IPS-NIHi7 (cell line): Measurements from ENCODE around the gene MATR3.
A peak's percentile ranks its signal among the peaks of the same experiment; 100 is the strongest.
"Not testable (repeated sequence)": the region's sequence is repeated elsewhere in the genome, so short reads cannot be mapped to it uniquely, and the experiment has no call there.

Experiments used
- DNase-seq: peaks from one replicate; pipeline ENCODE4 v3.0.0; 2012; ENCODE audit warnings: mixed read lengths; ENCODE audit errors: extremely low spot score

The MATR3 gene, protein sequence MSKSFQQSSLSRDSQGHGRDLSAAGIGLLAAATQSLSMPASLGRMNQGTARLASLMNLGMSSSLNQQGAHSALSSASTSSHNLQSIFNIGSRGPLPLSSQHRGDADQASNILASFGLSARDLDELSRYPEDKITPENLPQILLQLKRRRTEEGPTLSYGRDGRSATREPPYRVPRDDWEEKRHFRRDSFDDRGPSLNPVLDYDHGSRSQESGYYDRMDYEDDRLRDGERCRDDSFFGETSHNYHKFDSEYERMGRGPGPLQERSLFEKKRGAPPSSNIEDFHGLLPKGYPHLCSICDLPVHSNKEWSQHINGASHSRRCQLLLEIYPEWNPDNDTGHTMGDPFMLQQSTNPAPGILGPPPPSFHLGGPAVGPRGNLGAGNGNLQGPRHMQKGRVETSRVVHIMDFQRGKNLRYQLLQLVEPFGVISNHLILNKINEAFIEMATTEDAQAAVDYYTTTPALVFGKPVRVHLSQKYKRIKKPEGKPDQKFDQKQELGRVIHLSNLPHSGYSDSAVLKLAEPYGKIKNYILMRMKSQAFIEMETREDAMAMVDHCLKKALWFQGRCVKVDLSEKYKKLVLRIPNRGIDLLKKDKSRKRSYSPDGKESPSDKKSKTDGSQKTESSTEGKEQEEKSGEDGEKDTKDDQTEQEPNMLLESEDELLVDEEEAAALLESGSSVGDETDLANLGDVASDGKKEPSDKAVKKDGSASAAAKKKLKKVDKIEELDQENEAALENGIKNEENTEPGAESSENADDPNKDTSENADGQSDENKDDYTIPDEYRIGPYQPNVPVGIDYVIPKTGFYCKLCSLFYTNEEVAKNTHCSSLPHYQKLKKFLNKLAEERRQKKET

DNA sequence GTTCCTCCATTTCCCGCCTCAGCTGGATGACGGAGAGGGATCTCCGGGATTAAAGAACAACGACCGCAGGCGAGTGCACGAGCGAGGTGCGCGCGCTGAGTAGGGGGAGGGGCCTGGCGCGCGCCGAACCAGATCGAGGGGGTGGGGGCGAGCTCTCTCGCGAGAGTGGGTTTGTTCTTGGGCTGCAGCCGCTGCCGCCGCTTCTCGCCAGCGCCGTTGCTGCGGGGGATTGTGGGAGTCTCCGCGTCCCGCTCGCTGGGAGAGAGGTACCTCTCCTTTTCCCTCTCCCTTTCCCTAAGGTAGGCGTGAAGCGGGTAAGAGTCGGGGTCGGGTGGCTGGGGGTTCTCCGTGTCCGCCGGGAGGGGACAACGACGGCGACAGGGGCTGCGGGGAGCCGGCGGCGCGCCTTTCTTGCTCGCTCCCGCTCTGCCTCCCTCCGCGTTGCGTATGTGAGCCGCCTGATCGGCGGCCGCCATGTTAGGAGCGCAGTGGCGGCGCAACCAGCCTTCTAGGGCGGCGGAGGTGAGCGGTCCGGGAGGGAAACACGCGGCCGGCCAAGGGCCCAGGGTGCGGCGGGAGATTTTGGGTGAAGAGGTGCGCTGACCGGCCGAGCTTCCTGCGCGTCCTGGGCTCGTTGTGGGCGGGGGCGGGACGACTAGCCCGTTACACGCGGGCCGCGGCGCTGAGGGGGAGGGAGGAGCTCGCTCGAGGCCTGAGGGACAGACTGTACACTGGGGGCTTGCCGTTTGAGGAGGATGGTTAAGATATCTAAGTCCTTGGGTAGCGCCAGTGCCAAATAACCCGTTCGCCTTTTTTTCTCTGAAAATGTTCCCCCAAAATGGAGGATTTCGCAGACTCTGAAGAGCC is at the start of gene MATR3:
MATR3 (plus strand) TSS at position 234 of the 867 bp plus-strand sequence. CDS start 13,676 bp downstream, outside the sequence.
- peak; percentile 94 for DNase-seq

DNA sequence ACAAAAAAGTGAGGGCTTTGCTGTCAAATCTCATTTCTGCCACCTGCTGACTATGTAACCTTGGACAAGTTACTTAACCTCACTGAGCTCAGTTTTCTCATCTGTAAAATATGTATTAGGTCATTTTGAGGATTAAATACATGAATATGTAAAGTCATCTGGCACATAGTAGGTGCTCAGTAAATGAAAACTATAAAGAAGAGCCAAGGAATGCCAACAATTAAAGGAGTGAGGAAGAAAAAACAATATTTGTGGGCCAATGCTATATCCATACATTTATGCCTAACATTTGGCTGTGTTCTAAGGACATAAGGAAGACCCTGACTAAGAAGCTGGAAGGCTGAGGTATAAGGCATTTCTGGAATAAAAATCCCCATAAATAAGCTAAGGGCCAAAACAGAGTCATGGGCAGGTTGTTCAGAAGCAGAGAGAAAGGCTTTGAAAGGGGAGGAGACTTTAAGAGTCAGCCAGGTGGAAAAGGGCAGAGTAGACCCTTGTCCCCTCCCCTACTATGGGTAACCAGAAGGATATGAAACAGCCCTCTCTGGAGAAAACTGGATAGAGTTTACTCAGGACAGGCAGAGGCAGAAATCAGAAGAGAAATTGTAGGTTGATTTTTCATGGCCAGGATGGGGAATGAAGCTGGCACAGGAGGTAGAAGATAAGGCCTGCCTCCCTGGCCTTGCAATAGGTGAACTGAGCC is 47.8 kb upstream of the MATR3 start:
- DNase-seq = no peak

DNA sequence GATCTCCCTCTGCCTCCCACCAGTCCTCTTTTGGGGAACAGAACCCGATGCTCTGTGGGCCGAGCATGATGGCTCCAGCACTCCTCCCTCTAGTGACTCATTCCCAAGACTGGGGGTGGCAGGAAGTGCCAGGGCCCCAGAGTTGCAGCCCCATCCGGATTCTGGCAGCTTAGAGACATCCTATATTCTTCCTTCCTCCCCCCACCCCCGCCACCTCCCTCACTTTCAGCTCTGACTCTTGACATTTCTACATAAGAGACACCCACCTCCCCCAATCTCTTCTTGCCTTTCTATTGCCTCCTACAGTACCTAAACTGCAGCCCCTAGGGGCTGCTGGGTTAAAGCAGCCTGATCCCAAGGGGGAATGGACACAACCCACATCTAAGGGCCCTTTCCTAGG is 47.1 kb upstream of the MATR3 start:
- DNase-seq = peak; percentile 60

DNA sequence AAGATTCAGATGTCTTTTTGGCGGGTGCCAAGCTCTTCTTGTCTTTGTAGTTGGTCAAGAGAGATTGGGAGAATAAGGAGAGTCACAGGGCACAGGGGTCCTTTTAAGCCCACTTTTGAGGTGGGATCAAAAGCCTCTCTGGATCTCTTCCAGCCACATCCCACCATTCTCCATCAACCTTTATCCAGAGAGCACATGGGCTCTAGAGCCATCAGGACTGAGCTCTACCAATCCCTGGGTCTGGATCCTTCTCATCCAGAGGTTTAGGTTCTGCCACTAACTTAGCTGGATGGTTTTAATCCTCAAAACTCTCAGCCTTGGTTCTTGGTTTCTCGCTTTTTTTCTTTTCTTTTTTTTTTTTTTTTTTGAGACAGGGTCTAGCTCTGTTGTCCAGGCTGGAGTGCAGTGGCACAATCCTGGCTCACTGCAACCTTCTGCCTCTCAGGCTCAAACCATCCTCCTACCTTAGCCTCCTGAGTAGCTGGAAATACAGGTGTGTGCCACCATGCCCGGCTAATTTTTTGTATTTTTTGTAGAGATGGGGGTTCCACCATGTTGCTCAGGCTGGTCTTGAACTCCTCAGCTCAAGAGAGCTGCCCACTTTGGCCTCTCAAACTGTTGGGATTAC is 44.6 kb upstream of the MATR3 start:
- no peak for DNase-seq

DNA sequence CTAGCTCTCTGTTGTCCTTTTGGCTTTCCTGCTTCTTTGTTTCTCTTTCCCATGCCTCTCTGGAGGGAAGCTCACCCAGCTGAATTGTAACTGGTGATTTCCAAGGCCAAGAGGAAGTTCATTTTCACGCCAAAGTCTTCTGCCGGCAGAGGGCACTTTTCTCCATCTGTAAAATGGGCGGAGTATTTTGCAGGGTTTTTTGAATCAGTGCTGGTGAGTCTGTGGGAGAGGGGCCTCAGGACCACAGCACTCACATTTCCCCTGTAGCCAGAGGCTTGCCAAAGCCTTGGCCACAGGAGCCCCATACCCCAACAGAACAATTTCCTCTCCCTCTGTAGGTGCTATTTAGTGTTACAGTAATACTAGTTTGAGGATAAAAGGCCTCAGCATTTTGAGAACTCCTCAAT is 42.3 kb upstream of the MATR3 start:
- no peak for DNase-seq

DNA sequence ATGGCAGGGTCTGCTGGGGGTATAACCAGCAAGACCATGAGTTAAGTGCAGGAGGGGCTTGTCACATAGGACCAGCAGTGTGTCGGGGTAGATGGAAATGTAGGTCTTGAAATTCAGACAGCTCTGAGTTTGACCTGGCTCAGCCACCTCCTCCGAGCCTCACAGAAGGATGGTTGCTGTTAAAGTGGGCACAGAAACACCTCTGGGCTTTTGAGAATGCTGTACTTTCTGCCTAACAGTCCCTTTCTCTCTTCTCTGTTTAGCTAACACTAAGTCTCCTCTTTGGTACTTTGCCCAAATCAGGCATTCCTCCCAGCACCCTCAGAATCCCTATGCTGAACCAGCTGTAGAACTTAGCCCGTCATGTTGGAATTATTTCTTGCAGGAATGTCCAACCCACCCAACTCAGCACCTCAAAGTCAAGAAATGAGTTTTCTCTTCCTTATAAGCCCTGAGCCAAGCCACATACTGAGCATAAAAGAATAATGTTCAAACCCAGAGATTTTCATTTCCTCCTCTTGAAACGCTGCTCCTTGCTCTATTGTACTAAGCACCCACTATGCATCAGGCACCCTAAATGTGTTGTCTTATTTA is 41.7 kb upstream of the MATR3 start:
- no peak for DNase-seq

DNA sequence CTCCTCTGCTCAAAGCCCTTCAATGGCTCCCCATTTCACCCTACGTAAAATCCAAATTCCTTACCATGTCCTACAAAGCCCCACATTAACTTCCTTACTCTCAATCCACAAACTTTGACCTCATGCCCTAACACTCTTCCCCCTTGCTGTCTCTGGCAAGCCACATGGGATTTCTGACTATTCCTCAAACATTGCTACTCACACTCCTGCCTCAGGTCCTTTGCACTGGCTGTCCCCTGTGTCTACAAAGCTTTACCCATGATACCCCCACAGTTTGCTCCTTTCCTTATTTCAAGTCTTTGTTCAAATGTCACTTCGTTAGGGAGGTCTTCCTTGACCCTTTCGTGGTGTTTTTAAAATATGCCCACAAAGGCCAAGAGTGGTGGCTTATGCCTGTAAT is 40.4 kb upstream of the MATR3 start:
- DNase-seq = no peak

- no peak for DNase-seq
Measured at GRCh38 chr5:139256820-139257219, 36.7 kb upstream of the MATR3 start.

DNA sequence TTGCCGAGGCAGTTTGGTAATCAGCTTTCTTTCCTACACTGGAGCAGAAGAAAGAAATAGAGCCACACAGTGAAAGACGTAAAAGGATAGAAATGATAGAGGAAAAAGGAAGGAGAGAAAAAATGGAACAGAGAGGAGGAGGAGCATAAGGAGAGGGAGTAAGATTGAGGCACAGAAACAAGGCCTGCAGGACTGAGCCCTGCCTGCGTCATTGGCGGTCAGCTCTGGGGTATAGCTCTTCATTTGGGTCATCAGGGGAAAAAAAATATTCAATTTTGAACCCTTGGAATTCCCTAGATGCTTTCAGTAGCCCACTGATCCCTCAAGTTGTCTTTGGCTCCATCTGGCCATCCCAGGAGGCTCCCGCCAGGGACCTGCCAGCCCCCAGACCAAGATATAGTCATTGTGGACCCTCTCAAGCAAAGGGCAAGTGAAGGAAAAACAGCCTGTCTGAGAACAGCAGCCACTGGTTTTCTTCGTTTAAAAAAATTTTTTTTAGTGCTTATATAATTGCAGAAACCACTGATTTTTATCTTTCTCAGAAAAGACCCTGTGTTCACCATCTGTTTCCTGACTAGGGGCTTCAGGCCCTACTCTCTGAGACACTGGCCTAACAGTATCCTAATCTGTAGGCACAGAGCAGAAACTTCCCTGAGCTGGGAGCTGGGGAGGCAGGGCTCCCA is 31.3 kb upstream of the MATR3 start:
- no peak for DNase-seq

- peak; percentile 94 for DNase-seq
Measured at GRCh38 chr5:139262742-139263445, 30.6 kb upstream of the MATR3 start.

GRCh38 chr5:139263536-139263935 is 30.0 kb upstream of the MATR3 start:
- no peak for DNase-seq

- no peak for DNase-seq
Measured at GRCh38 chr5:139263946-139264345, 29.6 kb upstream of the MATR3 start.

GRCh38 chr5:139265001-139265400 is 28.5 kb upstream of the MATR3 start:
- no peak for DNase-seq

GRCh38 chr5:139266236-139266635 is 27.3 kb upstream of the MATR3 start:
- no peak for DNase-seq

DNA sequence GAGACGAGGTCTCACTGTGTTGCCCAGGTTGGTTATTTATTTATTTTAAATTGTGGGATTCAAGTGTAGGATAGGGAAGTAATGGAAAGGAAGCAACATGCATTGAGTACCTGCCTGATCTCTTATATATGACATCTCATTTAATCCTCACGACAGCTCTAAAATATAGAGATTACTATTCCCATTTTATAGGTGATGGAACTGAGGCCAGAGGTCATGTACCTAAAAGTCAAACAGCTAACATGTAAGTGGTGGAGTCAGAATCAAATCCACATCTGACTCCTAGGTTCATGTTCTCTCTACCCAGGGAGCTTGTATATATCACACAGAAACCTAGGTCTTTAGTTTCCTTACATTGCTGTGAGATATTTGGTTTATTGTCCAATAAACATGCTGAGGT is 26.1 kb upstream of the MATR3 start:
- no peak for DNase-seq

DNA sequence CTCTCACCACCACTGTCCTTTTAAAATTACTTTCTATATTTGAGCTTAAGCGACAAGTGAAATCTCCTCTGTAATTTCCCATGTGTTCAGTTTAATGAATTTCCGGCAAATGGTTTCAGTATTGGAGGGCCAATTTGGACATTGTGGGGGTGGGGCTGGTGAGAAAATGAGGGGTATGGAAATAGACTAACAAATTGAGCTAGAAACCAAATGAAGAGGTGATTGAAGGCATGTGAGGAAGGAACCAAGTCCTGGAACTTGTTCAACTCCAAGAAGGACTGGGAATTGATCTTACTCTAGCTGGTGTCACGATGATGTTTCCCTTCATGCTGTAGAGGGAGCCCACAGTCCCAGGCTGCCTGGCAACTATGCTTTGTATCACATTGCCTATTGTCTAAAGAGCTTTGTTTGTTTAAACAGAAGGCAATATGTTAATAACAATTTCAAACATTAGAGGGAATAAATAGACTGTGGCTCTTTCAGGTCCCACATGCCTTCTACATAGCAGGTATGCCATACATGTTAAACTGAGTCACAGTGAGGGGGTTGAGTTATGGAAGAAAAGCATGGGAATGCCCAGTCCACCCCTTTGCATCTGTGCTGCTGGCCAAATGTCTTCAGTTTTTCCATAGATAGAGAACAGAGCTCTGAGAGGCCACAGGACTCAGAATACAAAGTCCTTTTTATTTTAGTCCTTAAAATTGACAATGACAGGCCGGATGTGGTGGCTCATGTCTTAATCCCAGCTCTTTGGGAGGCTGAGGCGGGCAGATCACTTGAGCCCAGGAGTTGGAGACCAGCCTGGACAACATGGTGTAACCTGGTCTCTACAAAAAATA is 25.0 kb upstream of the MATR3 start:
- no peak for DNase-seq

GRCh38 chr5:139270718-139271117 is 22.8 kb upstream of the MATR3 start:
- not testable (repeated sequence) for DNase-seq
